Cardiac fibroblast (primary cell): Measurements from ENCODE around the gene STMN3.

Source experiments
- DNase-seq, 2 donors: peaks; one replicate each; pipeline versions ENCODE4 v3.0.0 to v3.0.0-alpha.2; 2010; ENCODE audit warnings: low read depth in 2 of 2
- H3K4me3 ChIP-seq, 2 donors: replicated peaks in 1 of 2; 1 replicate in 1 of 2; 2 replicates in 1 of 2; pipeline ENCODE4 v1.5.1; 2011; ENCODE audit warnings: low read depth in 2 of 2, low read length in 2 of 2, mild to moderate bottlenecking in 2 of 2, moderate library complexity in 1 of 2
- TF ChIP-seq, protein P1 (sequence below): IDR thresholded peaks from one replicate; pipeline ENCODE4 v1.5.1; 2011; ENCODE audit warnings: low read depth, mild to moderate bottlenecking, low read length, inconsistent platforms

STMN3 gene

DNA sequence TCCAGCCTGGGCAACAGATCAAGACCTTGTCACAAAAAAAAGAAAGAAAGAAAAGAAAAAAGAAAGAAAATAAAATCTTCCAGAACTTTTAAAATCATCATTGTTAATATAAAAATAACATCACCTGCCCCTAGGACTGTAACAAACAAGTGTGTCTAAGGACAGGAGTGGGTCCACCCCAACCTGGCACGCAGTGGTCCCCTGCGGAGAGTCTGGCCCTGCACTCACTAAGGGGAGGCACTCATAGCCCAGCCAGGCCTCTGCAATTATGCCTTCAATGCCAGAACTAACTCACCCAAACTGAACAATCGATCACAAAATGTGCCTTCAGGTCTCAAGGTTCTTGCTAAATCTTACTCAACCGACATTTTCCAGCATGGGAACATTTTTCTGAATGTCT, 31.1 kb downstream of the STMN3 start:
- TF ChIP-seq, protein P1, sequence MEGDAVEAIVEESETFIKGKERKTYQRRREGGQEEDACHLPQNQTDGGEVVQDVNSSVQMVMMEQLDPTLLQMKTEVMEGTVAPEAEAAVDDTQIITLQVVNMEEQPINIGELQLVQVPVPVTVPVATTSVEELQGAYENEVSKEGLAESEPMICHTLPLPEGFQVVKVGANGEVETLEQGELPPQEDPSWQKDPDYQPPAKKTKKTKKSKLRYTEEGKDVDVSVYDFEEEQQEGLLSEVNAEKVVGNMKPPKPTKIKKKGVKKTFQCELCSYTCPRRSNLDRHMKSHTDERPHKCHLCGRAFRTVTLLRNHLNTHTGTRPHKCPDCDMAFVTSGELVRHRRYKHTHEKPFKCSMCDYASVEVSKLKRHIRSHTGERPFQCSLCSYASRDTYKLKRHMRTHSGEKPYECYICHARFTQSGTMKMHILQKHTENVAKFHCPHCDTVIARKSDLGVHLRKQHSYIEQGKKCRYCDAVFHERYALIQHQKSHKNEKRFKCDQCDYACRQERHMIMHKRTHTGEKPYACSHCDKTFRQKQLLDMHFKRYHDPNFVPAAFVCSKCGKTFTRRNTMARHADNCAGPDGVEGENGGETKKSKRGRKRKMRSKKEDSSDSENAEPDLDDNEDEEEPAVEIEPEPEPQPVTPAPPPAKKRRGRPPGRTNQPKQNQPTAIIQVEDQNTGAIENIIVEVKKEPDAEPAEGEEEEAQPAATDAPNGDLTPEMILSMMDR: no peak
- no peak overlapping the region for H3K4me3 ChIP-seq
- DNase-seq: no peak

DNA sequence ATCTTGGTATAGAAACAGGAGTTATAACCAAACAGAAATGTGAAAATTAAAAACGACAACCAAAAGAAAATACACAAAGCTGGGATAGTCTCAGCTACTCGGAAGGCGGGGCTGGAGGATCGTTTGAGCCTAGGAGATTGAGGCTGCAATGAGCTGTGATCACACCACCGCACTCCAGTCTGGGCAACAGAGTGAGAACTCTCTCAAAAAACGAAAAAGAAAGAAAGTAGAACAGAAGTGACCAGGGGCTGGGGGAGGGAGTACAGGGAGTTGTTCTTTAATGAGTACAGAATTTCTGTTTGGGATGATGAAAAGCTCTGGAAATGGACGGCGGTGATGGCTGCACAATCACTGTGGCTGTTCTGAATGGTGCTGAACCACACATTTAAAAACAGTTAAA, 32.2 kb downstream of the STMN3 start:
- H3K4me3 ChIP-seq: no peak overlapping the region
- no peak for DNase-seq
- TF ChIP-seq, protein P1: no peak

DNA sequence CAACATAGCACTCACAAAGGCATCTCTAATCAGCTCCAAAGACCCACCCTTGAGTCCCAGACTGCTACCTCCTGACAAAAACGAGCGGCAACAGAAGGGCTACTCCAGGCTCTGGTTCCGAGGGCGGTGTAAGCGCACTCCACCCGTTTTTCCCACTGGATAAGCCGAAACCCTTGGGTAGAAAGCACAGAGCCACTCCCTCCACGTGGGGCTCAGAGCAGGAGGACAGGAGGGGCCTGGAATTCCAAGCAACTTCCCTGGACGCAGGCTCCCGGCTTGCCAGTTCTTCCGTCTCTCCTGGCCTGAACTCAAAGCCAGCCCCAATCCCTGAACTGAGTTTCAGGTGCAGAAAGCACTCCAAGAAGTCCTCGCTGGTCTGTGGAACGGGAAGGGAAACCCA, 33.7 kb downstream of the STMN3 start:
- DNase-seq: no peak
- TF ChIP-seq, protein P1: no peak
- no peak overlapping the region for H3K4me3 ChIP-seq

DNA sequence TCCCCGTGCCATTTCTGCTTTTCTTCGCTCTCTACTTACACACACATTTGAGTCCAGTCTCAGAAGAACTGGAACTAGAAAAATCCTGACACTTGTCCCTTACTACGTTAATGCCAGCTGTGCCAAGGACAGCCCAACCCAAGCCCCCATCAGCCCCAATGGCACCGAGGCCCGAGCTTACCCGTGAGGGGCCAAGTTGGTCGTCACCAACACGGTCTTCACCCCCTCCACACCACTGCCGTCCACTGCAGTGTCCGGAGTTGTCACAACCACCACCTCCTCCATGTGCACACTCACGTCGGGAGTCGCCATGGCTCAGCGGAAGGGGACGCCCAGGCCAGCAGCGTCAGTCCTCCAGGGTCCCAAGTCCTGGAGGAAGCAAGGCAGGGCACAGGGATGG, 34.1 kb downstream of the STMN3 start:
- H3K4me3 ChIP-seq: no peak overlapping the region
- TF ChIP-seq, protein P1: no peak
- no peak for DNase-seq

DNA sequence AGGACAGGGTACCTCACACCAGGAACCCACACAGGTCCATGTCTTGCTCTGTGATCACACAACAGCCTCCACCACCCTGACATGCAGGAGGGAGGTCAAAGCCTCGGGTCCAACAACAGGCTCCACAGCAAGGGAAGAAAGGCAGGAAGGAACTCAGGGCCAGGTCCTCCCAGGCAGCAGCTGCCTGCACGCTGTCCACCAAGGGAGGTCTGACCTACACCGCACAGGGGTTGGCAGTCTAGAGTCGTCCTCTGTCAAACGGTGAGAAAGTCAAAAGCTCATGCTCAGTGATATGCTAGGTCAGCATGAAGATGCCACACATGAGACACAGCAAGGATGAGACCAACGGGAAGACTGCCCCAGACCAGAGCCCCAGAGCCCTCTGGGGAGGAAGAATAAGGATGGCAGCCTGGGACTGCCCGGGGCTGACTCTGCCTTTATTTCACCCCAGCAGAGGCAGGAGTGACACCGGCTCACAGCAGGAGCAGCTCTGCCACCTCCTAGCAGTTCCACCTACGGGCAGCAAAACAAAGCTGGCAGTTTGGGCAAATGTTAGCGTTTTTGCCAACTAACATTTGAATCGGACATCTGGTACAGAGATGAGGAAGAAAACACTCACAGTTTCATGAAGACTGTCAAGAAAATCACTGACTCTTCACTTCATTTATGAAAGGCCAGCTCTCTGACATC, 34.8 kb downstream of the STMN3 start:
- no peak overlapping the region for H3K4me3 ChIP-seq
- DNase-seq: no peak
- TF ChIP-seq, protein P1: no peak

DNA sequence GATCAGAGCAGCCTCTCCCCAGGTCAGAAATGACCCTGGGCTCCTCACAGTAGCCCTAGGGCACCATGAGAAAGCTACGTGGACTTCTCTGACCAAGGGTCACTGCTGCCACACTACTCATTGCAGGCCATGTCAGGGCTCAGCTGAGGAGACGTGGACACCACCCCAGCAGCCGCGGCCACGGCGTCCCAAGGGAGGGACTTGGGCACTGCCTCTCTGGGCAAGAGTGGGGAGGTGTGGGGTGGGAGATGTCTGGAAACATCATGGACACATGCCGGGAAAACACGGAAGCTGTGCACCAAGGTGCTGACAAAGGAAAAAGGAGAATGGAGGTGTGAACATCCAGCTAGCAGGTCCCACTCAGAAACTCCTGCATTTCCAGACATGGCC, 35.4 kb downstream of the STMN3 start:
- DNase-seq: no peak
- H3K4me3 ChIP-seq: no peak overlapping the region
- TF ChIP-seq, protein P1: no peak
